GM21717 (cell line): ENCODE results near the gene MLNR.

Experiments used
- ATAC-seq: cut with Tn5 transposase; IDR thresholded peaks from one replicate; pipeline ENCODE4 v1.9.1; 2021; ENCODE audit warnings: mild to moderate bottlenecking, moderate library complexity; ENCODE audit not compliant: unreplicated experiment

The MLNR gene

GRCh38 chr13:49225223-49226042 lies 5.3 kb downstream of the MLNR start:
- no peak for ATAC-seq

DNA sequence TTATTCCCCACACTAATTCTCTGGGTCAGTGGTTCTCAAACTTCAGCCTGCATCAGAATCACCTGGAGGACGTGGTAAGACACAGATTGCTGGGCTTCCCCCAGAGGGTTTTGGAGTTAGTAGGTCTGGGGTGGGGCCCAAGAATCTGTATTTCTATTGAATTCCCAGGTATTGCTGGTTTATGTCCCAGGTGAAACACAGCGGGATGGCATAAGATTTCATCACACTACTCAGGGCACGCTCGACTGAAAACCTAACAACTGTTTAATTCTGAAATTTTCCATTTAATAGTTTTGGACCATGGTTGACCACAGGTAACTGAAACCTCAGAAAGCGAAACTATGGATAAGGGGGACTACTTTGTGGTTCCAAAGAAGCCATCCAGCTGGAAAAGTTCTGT lies 6.5 kb downstream of the MLNR start:
- ATAC-seq: no peak

DNA sequence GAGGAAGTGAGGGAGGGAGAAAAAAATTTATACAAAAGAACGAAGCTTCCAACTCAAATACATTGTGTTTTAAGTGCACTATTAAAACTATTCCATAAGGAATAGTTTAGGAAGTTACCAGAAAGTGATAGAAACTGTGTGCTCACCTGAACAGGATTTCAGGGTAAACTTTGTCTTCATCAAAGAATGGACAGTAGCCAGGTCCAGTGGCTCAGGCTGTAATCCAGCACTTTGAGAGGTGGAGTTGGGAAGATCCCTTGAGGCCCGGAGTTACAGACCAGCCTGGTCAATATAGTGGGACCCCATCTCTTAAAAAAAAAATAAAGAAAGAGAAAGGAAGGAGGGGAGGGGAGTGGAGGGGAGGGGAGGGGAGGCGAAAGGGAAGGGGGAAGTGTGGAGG lies 14.6 kb downstream of the MLNR start:
- no peak for ATAC-seq

DNA sequence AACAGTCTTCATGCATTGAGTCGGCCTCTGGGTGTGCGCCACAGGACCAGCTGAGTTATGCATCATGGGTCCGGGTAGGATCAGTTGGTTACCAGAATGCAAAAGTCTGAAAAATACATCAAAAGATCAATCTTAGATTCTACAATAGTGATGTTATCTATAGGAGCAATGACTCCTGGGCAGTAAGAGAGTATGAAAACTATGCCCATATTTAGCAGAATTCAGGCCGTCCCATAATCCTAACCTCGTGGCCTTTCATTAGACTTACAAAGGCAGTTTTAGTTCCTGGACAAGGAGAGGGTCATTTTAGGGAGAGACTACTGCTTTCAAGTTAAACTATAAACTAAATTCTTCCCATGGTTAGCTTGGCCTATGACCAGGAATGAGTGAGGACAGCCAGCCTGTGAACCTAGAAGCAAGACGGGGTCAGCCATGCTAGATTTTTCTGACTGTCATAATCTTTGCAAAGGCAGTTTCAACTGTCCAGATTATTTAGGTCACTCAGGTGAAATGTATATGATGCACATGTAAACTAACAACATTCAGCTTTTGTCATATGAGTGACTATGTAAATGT lies 15.8 kb downstream of the MLNR start:
- no peak for ATAC-seq

GRCh38 chr13:49238621-49239020 lies 18.5 kb downstream of the MLNR start:
- ATAC-seq: no peak

DNA sequence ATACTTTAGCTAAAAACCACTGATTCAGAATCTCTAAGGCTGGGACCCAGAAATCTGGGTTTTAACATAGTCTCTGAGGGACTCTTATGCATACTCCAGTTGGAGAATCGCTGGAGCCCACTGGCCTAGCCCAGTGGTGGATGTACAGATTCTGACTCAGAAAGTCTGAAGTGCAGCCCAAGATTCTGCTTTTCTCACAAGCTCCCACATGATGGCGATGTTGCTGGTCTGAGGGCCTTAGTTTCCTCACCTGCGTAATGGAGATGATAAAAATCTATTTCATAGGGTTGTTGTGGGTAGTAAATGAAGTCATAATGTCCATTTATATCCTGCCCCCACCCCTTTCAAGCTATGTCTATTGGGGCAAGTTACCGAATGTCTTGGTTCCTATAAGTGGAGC lies 19.9 kb downstream of the MLNR start:
- no peak for ATAC-seq

GRCh38 chr13:49241296-49241695 lies 21.2 kb downstream of the MLNR start:
- ATAC-seq: no peak

DNA sequence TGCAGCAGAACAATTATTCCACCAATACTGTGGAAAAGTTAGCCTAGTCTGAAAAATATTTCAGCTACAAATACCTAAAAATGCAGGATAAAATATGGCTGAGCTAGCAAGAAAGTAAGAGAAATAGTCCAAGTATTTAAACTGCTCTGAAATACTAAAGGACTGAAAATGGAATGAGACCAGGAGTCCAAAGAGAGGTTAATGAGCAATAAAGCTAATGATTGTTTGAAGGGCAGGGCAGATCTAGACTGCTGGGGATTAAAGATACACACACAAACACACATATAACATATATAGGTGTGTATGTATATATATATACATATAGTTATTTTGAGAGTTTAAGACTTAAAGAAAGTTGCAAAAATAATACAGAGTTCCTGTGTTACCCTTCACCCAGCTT lies 25.0 kb downstream of the MLNR start:
- ATAC-seq: no peak

DNA sequence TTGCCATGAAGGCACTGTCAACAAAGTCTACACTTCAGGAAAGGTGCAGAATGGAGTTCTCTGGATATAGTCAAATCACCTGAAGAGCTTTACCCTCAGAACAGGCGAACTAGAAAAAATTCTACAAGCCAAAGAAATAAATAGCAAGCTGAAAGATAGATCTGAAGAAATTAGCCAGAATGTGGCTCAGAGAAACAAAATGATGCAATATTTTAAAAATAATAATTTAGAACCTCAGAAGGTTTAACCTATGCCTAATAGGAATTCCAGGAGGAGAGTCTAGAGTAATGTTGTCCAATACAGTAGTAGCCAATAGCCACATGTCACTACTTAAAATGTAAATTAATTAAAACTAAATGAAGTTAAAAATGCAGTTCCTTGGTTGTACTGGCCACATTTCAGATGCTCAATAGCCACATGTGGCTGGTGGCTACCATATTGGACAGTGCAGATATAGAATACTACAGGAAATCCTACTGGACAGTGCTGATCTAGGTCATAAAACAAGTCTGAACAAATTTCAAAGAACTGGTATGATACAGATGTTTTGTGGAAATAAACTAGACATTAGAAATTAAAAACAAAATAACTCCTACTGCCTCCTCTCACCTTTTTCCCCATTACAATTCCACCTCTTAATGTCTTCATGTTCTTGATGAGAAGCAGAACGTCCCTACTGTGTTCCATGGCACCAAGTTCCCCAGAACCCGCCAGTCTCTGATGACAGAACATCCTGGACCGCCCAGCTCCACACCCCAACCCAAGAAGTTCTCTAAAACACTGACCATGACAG lies 26.9 kb downstream of the MLNR start:
- peak; percentile 30 for ATAC-seq

GRCh38 chr13:49247643-49248621 lies 27.8 kb downstream of the MLNR start, which contains the start of gene CDADC1:
Gene CDADC1, plus strand, starts transcription at chr13:49247925. Its CDS starts 113 bp downstream, at chr13:49248038.
- ATAC-seq: peak; percentile 95

DNA sequence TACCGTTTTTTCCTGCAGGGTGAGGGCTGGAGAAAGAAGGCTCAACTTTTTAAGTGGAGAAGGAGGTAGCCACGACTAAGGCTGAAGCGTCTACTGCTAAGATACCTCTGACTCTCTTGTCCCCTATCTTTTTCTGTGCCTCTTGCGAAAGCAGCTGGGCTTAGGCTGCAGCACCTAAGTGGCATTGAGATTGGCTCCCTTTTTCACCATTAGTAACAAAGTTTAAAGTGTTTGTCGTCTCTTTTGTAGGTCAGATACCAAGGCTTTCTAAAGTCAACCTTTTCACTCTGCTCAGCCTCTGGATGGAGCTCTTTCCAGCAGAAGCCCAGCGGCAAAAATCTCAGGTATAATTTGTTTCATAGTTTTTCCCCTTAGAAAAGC lies 28.5 kb downstream of the MLNR start:
- peak; percentile 10 for ATAC-seq

DNA sequence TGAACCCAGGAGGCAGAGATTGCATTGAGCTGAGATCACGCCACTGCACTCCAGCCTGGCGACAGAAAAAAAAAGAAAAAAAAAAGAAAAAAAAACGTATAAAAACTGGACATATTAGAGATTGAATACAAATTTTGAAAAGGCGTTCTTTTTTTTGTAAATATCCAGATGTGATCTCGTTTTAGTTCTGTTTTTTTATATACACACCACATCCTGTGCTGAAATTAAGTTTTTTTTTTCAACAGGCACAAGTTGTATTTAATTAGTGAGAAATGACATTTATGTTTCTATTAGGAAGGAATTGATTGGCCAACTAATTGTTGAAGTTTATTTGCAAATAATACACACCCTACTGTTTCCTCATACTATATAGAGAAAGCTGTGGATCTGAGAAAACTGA lies 31.2 kb downstream of the MLNR start:
- no peak for ATAC-seq

DNA sequence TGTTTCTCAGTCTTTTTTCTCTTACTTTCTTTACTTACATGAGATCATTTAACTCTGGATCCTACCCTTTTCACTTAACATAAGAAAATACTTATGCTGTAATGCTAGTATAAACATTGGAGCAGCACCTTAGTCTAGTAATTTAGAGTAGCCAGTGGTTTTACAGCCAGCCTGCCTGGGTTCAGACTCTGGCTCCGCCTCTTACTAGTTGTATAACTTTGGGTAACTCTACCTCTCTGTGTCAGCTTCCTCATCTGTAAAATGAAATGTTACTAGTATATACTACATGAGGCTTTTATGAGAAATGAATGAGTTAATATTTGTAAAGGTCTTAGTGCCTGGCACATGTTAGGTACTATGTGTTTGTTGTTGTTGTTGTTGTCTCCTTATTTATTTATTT lies 33.2 kb downstream of the MLNR start:
- ATAC-seq: no peak

GRCh38 chr13:49254007-49254406 lies 33.9 kb downstream of the MLNR start:
- ATAC-seq: no peak

GRCh38 chr13:49256841-49257240 lies 36.7 kb downstream of the MLNR start:
- ATAC-seq: no peak

- no peak for ATAC-seq
Observed at GRCh38 chr13:49258089-49258796, 38.1 kb downstream of the MLNR start.

DNA sequence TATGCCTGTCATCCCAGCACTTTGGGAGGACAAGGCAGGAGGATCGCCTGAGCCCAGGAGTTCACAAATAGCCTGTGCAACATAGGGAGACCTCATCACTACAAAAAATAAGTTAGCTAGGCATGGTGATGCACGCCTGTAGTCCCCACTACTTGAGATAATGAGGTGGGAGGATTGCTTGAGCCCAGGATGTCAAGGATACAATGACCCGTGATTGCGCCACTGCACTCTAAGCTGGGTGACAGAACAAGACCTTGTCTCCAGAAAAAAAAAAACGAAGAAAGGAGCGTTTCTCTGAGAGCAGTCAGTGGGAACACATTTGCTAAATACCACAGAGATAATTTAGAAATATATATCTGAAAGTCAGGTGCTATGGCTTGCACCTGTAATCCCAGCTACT lies 39.4 kb downstream of the MLNR start:
- no peak for ATAC-seq

DNA sequence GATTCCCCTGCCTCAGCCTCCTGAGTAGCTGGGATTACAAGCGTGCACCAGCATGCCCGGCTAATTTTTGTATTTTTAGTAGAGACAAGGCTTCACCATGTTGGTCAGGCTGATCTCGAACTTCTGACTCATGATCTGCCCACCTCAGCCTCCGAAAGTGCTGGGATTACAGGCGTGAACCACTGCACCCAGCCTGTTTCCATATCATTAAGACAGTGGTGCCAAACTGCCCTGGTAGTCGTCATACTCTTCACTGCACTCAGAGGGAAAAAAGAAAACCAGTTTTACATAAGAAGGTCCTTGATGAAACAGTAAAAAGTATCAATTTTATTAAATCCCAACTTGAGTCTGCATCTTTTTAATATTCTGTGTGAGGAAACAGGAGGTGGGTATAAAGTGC lies 42.5 kb downstream of the MLNR start:
- ATAC-seq: no peak

GRCh38 chr13:49265822-49266221 lies 45.7 kb downstream of the MLNR start:
- no peak for ATAC-seq

DNA sequence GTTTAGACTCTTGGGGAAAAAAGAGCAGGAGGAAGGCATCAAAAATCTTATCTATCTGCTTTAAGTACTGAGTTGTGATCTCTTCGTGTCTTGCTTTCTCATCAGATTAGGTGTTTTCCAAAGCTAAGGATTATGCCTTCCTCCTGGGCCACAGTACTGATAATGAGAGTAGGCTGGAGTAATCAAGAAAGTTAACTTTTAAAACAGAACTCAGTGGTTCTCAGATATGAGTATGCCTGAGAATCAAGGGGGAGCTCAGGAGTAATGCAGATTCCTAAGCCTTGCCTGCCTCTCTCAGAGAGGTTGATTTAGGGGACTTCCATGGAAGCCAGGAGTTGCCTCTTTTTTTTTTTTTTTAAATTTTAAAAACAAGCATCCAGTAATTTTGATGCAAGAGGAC lies 51.1 kb downstream of the MLNR start:
- peak; percentile 64 for ATAC-seq
